Renal cortex interstitium (tissue), 11 donors: Measurements from ENCODE around the gene PLCD4. TPM values are rescaled to one million over a fixed set of nuclear protein-coding genes. Genes with fewer than 3 reads are reported as not detected.

Experiments
- DNase-seq, 11 donors: peaks; one replicate each; pipeline ENCODE4 v3.0.0-alpha.2; 2013; ENCODE audit warnings: low read depth in 9 of 11, low spot score in 4 of 11; ENCODE audit errors: extremely low read depth in 1 of 11
- polyA plus RNA-seq, 3 donors: library from polyadenylated mRNA; unstranded; fragments of 120-200 nt; gene quantifications; one replicate each; pipeline ENCODE4 v1.2.1, GENCODE V29; 2013; ENCODE audit not compliant: insufficient read length in 3 of 3

The PLCD4 gene
- polyA plus RNA-seq, 3 donors = 7.2 to 9.9 (median 9.4) TPM

DNA sequence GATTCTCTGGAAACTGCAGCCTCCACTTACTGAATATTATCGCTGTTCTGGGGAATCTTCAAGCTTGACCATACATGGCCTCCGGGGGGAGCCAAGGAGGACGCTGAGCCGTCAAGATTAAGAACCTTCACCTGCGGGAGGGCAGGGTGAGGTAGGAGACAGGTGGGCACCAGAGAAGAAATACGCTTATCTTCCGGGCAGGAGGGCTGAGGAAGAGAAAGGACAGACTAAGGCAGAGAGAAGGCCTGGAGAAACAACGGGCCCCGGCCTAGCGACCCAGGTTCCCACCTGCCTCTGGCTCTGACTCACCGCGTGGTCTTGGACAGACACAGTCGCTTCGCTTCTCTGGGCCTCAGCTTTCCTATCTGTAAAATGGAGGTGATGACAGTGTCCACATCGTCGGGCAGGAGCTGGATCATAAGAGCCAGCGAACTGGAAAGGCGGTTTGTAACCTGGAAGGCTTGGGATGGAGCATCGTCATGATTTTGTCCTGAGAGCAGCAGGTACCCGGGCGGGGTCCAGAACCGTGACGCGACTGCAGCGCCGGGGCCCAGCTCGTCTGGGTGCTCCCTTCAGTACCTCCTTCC is 51.1 kb downstream of the PLCD4 start:
- DNase-seq = no peak

- DNase-seq = peak; percentile 50 to 88 (median 81)
Measured at GRCh38 chr2:218659258-218659987, 51.7 kb downstream of the PLCD4 start, which contains the start of the genes BCS1L and ZNF142. BCS1L (plus strand) TSS chr2:218659683; CDS start chr2:218660988, 1,305 bp downstream. ZNF142 (minus strand) TSS chr2:218659623; CDS start chr2:218656429, 3,194 bp downstream.

GRCh38 chr2:218659988-218660358 is 52.3 kb downstream of the PLCD4 start:
- DNase-seq = no peak

DNA sequence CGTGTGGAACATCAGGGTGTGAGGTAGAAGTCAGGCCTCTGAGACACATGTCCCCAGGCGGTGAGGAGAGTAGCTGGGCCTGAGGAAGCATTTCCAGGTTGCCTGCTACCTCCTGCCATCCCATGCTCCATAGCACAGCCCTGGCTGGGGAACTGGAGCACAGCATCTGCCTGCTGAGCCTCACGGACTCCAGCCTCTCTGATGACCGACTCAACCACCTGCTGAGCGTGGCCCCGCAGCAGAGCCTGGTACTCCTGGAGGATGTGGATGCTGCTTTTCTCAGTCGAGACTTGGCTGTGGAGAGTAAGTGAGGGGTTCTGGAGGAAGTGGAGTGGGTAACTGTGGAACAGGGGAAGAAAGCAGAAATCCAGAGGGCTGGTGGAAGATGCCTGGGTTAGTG is 54.7 kb downstream of the PLCD4 start:
- no peak for DNase-seq

DNA sequence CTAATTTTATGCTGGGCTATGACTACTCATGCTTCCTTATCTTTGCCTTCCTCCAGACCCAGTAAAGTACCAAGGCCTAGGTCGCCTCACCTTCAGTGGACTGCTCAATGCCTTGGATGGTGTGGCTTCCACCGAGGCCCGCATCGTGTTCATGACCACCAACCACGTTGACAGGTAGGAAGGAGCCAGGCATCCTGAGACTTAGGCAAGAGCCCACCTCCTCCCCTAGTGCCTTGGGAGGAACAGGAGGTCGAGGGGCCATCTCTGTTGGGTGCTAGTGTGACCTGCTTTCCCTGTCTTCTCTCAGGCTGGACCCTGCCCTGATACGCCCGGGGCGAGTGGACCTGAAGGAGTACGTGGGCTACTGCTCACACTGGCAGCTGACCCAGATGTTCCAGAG is 55.1 kb downstream of the PLCD4 start:
- no peak for DNase-seq

GRCh38 chr2:218663901-218664300 is 56.2 kb downstream of the PLCD4 start:
- DNase-seq = no peak

DNA sequence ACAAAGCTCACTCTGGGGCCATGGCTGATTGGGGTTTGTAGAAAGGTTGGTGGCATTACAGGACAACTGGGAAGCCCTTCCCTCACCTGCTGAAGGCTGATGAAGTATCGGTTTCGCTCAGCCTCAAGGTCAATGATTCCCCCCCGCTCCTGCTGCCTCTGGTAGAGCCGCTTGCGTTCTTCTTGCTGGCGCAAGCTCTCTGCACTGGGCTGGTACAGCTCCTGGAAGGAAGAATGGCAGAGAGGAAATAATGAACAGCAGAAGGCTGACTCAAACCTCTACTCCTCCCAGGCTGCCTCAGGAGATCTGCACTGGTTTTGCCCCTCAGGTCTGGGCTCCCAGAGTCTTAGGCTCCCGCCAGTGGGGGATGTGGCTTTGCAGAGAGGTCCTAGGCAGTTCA is 57.0 kb downstream of the PLCD4 start:
- DNase-seq = no peak

GRCh38 chr2:218671097-218671653 is 63.5 kb downstream of the PLCD4 start:
- no peak for DNase-seq

DNA sequence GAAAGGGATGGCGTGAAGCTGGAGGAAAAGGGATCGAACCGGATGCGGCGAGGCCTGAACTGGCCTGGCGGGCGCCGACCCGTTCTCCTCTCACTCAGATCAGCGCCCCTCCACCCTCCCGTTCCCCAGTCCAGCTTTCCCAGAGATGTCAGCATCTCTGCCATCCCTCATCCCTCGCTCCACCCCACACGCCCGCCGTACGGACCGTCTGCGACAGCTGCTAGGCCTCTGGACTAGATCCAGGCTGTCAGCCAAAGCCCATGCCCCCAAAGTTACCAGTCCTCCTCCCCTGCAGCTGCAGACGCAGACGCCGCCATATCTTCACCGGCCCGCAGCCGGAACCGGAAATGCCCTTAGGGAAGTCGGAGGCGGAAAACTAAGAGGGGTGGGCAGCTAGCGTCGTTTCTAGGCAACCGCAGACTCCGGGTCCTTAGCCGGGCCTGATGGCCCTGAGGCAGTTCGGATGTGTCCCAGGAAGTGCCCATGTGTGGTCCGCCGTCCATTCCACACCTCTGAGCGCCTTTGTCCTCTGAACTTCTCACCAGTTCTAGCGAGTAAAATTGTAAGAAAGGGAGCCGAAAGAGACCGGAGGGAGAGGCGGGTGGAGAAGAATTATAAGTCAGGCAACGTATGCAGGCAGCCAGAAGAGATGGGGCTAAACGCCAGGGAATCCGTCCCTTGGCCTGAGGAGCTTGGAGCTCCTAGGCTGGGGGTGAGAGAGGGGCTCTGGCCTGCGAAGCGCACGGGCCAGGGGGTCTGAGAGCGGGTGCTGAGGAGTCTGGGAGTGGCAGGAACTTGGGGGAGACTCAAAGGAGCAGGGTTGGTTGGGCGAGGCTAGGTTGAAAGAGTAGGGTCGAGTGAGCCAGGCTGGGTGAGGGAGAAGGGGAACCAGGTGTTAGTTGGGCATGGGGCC is 64.2 kb downstream of the PLCD4 start, which contains the start of the genes RNF25 and STK36:
Gene RNF25, minus strand, starts transcription at position 349 of the 913 bp plus-strand sequence. Its CDS starts 32 bp downstream, at position 317.
Gene STK36, plus strand, starts transcription at position 433 of the 913 bp plus-strand sequence. CDS start 744 bp downstream, outside the sequence.
- peak; percentile 70 to 89 (median 84) for DNase-seq

DNA sequence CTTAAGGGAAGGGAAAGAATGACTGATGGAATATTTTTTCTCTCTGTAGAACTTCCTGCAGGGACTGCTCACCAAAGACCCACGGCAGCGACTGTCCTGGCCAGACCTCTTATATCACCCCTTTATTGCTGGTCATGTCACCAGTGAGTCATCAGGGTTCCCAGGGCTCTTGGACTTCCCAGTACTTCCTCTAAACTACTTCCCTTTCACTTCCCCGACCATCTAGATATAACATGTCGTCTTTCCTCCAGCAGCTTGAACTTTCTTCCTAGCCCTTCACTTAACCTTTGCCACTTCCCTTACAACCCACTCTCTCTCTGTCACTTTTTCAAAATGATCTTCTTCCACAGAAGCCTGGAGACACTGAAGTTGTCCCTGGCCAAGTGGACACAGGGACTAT is 71.4 kb downstream of the PLCD4 start:
- DNase-seq = no peak

DNA sequence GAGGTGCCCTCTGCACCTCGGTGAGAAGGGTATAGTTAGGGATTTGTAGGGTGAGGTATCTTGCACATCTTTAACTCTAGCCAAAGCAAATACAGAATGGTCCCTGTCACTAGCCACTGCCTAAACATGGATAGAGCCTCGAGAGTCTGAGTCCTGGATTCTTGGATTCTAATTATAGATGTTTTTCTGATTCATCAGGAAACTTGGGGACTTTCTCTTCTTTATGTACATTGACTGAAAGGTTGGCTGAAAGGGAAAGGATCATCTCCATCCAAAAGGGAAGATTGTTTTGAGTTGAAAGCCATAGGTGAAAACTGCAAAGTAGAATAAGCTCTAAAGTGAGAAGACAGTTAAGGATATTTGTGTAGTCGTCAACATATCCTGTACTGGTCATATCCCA is 72.4 kb downstream of the PLCD4 start:
- DNase-seq = no peak

Other genes with a start within 250 kb of the PLCD4 start
- 1 to 10 TPM in 2 of 3 donors, under 1 TPM in 1; 0.99 to 2.2 (median 1.6) TPM for gene SLC11A1, start 225.6 kb upstream of the PLCD4 start, polyA plus RNA-seq
- gene CTDSP1, start 208.0 kb upstream of the PLCD4 start, polyA plus RNA-seq = 100 to 1,000 TPM; 122 to 161 (median 157) TPM
- gene VIL1, start 188.8 kb upstream of the PLCD4 start, polyA plus RNA-seq = 10 to 100 TPM; 21.3 to 41.5 (median 21.6) TPM
- 10 to 100 TPM; 14.8 to 18.6 (median 17.2) TPM for gene USP37, start 39.5 kb upstream of the PLCD4 start, polyA plus RNA-seq
- gene CNOT9, start 39.1 kb upstream of the PLCD4 start, polyA plus RNA-seq = 10 to 100 TPM; 49.4 to 55.2 (median 52.3) TPM
- gene ZNF142, start 51.7 kb downstream of the PLCD4 start, polyA plus RNA-seq = 10 to 100 TPM; 17.4 to 20.9 (median 20.3) TPM
- gene BCS1L, start 51.8 kb downstream of the PLCD4 start, polyA plus RNA-seq = 10 to 100 TPM; 47.0 to 61.3 (median 49.1) TPM
- 10 to 100 TPM; 44.4 to 47.2 (median 46.8) TPM for gene RNF25, start 64.1 kb downstream of the PLCD4 start, polyA plus RNA-seq
- 100 to 1,000 TPM in 1 of 3 donors, 10 to 100 TPM in 2; 66.6 to 113 (median 81.3) TPM for gene STK36, start 64.2 kb downstream of the PLCD4 start, polyA plus RNA-seq
- gene TTLL4, start 102.9 kb downstream of the PLCD4 start, polyA plus RNA-seq = 10 to 100 TPM; 30.9 to 43.7 (median 34.0) TPM
- gene CYP27A1, start 174.2 kb downstream of the PLCD4 start, polyA plus RNA-seq = 10 to 100 TPM; 42.8 to 61.9 (median 49.1) TPM
- gene PRKAG3, start 223.9 kb downstream of the PLCD4 start, polyA plus RNA-seq = under 1 TPM in 2 of 3 donors, not detected in 1; 0.04 to 0.11 TPM